GM19455 (cell line): ENCODE data around the gene KCNK4.

Experiments
- ATAC-seq: cut with Tn5 transposase; IDR thresholded peaks from one replicate; pipeline ENCODE4 v1.9.1; 2021; ENCODE audit not compliant: unreplicated experiment

KCNK4 gene

DNA sequence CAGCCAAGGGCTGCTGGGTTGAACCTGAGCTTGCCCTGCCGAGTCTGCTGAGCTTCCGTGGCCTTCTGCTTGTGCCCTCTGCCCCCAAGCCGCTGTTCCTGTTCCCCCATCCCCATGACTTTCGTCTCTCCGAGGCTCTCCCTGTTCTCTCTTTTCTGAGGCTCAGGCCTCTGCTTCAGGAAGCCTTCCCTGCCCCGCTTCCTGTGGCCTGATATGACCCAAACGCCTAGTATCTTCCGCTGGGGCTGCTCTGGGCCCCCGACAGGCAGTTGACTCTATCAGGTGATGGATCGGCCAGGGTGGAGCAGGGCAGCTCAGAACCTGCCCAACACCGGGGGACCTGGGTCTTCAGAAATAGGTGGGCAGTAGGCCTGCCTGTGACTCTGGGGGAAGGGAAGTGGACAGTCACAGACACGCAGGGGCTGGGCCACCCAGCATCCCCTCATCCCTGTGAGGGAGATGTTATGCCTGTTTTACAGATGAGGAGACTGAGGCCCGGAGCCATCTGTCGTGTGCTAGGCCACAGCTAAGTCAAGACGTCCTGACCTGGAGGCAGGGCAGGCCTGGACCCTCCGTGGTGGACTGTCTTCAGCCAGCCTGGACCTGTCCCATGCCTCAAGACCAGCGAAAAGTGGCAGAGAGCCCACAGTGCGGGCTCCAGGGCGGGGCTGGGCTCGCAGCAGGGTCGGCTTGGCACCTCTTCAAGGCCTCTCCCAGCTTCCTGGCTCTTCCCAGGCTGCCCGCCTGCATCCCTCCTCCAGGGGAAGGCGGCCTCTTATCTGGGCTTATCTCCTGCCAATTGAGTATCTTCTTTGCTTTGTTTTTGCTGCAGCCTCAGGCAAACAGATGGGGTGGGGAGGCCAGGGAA, 22.8 kb upstream of the KCNK4 start:
- ATAC-seq, result no peak

DNA sequence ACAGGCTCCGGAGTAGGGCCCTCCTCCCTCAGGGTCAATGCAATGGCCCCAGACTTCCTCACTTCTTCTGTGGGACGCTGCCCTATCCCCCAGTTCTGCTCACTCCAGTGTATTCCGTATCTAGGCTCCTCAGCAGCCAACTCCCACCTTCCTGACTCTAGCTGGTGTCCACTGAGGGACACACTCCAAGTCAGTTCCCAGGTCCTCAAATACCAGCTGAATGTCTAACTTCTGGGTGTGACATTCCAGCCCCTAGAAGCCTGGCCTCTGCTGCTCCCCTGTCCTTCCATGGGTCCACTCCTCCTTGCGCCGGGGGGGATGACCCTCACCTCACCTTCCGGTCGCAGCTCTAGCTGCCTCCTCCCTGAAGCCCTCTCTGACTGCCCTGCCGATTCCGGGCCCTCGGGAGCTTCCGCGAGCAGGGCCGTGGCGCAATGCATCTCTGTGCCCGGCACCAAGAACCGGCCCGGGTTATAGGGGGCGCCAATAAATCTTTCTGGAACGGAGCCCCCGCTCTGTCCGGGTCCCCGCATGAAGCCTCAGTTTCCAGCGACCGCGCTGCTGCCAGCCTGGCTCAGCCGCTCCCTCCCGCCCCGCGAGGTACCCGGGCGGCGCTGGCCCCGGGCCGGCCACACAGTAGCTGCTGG, 22.1 kb upstream of the KCNK4 start:
- peak; percentile 23 for ATAC-seq

DNA sequence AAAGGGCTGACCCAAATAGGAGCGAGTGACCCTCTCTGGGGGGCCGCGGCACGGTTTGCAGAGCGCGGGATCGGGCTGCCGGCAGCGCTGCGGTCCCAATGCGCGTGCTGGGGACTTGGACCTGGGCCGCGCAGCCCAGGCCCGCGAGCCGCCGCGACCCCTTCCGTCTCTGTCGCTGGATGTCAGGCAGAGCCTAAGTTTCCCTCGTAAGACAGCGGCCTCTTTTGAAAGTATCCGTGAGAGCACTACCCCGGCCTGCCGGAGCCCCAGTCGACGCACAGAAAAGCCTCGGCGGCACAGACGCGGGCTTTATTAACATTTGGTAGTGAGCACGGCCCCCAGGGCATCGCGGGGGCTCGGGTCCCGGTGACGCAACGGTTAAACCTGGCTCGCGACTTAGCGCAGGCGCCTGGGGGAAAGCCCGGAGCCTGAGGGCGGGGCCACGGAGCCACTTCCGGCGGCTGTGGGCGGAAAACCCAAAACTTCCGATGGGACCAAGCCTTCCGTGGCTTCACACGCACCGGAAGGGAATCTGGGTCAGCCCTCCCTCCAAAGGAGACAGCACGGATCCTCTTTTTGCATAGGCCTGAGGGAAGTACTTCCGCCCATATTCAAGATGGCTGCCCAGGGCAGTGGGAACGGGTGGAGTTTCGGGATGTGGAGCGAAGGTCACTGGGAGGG, 21.4 kb upstream of the KCNK4 start:
- ATAC-seq, result peak; percentile 68

DNA sequence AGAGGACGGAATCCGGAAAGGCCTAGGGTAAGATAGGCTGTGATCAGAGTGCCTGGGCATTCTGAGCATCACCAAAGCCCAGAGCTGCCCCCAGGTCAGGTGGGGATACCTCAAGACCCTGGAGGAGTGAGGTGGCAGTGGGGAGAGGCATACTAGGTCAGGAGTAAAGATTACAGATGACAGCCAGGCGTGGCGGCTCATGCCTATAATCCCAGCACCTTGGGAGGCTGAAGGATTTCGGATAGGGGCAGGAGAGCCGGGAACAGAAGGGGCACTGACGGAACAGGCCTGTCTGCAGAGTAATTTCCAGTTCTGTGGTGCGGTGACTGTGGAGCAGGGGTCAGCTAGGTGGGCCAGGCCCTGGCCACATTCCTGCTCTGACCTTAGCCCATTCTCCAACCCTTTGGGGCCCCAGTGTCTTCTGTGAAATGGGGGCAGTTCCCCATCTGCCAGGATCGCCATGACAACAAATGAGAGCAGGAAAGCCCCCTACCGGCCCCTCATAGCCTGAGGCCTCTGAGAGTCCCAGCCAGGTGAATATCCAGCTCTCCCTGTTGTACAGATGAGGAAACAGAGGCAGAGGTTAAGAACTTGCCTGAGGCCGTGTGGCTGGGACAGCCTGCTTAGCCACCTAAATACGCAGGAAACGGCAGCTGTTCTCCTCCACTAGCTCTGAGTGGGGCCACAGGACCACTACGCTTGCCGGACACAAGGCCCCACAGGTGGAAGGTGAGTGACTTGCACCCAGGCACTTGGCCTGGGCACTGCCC, 15.9 kb upstream of the KCNK4 start:
- no peak for ATAC-seq

DNA sequence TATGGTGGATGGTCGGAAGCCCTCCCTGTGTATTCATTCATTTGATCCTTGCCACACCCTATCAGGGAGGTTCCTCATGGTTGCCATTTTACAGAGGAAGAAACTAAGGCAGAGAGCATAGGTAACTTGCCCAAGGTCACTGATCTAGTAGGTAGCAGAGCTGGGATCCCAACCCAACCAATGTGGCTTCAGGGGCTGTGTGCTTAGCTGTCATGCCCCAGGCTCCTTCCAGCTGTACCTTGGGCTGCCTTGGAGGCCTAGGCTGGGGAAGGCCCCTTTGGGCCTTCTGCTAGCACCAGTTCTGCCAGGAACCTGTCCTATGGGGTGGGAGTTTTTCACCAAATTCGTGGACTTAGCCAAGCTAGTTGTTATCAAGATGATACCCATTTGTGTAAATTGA, 15.3 kb upstream of the KCNK4 start:
- ATAC-seq, result no peak

DNA sequence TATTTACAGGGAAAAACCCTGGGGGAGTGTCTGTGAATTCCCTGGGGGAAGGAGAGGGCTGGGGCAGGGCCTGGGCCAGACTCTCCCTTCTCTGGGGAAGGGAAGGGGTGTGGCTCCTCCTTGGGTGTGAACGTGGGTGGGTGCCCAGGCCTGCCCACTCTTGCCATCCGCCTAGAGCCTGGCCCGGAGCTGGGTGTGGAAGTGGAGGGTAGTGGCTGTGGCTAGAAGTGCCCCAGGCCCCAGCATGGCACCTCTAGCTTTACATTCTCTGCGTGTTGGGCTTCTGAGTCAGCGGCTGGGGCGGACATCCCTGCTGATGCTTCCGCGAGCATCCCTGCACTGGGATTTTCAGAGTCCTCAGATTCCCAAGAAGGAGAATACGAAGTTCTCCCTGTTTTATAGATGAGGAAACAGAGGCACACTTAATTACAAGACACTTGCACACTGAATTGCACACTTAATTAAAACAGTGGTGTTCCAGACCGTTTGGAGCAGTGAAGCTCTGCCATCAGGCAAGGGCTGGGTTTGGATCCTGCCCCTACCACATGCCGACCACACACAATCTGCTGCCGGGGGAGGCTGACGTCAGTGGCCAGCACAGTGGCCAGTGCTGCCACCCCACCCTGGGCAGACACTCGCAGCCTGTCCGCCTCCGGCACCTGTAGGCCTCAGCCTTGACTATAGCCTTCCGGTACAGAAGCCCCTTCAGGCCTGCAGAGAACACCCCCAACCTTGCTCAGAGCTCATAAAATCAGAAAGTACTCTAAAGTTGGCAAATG, 14.3 kb upstream of the KCNK4 start:
- no peak for ATAC-seq

DNA sequence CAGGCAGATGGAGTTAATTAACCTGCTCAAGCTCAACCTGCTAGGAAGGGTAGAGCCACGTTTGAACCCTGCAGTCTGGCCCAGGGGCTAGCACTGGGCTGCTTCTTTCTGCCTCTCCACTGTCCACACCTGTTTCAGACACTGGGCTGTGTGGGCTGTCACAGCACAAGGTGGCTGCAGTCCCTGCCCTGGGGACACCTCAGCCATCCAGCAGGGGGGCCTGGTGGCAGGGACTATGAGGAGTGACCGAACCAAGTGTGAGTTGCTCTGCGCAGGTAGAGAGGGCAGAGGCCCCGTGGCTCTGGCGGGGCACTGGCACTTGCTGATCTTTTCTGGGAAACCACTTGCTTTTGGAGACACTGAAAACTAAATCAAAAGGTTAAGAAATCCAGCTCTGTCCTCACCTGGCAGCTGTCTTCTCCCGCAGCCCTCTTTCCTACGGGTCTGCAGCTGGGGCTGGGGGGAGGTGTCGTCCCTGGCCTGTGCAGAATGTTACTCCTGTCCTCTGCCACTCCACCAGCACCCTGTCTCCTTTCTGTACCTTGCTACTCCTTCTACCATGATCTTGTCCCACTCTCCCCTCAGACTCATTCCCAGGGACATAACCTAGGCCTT, 12.4 kb upstream of the KCNK4 start:
- ATAC-seq, result no peak

DNA sequence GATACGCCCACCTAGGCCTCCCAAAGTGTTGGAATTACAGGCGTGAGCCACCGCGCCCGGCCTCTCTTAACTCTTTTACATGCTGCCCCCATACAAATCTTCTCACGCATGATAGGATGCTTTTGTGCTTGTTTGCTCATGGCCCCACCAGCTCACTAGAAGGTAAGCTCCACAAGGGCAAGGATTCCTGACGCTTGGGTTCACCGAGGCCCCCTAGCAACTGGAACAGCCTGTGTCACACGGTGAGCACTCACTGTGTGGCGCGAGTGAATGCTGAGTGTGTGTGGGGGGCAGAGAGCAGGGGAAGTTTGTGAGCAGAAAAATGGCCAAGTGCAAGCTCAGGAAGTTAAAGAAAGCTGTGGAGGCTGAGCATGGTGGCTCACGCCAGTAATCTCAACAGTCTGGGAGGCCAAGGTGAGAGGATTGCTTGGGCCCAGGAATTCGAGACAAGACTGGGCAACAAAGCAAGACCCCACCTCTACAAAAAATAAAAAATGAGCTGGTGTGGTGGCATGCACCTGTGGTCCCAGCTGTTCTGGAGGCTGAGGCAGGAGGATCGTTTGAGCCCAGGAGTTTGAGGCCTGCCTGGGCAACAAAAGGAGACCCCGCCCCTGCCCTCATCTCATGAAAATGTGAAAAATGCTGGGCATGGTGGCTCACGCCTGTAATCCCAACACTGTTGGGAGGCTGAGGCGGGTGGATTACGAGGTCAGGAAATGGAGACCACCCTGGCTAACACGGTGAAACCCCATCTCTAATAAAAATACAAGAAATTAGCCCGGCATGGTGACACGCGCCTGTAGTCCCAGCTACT, 8.9 kb upstream of the KCNK4 start:
- ATAC-seq, result no peak

DNA sequence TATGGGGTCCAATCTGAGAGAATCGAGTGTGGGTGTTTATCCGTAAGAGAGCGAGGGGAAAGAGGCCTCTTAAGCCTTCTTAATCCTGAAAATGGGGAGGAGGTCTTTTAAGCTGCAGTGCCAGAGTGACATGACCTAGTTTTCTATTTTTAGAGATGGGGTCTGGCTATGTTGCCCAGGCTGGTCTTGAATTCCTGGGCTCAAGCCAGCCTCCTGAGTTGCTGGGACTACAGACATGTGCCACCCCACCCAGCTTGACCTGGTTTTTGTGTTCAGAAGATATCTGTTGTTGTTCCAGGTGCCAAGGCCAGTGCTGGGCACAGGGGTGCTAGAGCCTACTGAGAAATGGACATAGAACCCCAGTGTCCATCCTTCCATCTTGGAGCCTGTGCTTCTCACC, 8.0 kb upstream of the KCNK4 start:
- ATAC-seq, result no peak

DNA sequence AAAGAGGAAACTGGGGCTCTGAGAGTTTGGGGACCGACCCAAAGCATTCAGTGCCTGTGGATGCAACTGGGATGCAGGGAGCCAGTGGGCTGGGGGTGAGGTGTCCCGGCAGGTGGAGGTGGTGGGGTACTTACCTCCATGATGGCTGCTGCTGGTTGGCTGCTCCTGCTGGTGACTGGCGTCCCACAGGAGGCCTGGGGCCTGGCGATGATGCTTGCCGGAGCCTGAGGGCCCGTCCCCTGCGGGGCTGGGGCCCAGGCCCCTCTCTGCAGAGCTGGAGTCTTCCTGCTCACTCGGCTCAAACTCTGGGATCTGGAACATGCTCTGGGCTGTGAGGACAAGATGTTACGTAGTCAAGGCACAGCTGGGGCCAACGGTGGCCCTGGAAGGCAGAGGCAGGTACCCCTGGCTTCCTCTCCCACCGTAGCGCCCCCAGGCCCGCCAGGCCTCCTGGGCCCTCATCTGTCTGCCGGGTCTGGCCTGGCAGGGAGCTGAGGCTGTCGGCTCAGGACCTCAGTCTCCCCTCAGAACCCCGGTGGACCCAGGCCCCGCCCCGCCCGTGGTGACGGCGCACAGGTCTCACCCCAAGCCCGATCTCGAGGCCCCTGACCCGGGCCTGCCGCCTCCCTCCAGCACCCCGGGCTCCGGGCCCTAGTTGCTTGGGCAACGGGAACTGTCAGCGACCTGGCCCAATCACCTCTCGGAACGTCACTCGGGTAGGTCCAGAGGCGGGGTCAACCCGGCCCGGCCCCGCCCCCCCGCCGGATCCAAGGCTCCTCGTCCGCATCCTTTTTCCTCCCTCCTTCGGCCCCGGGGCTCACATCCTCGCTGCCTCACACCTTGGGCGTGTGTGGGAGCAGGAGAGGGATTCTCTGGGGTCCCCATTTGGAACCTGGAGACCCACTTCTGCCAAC, 6.8 kb upstream of the KCNK4 start, which contains the start of gene BAD:
Gene BAD, minus strand, starts transcription at position 618 of the 914 bp plus-strand sequence. Its CDS starts 297 bp downstream, at position 321.
- ATAC-seq, result peak; percentile 71

DNA sequence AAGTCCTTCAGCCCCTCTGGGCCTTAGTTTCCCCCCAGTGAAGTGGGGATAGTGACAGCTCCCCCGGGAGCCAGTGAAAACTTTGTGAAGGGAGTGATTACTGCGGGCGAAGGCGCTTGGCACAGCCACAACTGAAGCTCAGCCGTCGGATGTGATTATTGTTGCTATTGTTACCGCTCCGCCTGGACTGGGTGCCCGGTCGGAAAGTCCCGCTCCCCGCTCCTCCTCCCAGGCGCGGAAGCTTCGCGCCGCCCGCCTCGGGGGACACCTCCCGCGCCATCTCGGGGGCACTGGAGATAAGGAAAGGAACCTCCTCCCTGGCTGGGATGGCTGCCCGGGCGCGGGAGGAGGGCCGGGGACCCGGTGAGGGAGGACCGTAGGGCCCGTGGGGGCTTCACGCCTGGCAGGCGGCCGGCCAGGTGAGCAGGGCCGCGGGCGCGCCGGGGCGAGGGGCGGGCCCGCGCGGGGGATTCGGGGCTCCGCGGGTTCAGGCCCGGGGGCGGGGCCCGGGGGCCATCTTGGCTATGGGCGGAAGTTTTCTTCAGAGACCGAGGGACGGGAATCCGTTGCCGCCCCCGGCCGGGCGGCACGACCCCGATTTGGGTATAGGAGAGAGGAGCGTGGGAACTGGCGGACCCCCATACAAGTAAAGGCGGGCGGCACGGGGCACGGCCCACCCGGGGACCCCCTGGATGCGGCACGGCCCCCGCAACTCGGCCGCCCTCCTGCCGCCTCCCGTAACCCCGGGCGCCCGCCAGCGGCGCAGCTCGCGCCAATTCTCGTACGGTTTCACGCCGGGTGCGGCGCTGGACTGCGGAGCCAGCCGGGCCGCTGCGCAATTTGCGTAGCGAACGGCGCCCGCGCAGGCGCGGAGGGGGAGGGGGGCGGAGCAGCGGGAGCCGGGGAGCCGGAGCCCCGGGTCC, 5.9 kb upstream of the KCNK4 start, which contains the start of gene GPR137:
Gene GPR137, plus strand, starts transcription at position 887 of the 923 bp plus-strand sequence. CDS start 677 bp downstream, outside the sequence.
- peak; percentile 61 for ATAC-seq

DNA sequence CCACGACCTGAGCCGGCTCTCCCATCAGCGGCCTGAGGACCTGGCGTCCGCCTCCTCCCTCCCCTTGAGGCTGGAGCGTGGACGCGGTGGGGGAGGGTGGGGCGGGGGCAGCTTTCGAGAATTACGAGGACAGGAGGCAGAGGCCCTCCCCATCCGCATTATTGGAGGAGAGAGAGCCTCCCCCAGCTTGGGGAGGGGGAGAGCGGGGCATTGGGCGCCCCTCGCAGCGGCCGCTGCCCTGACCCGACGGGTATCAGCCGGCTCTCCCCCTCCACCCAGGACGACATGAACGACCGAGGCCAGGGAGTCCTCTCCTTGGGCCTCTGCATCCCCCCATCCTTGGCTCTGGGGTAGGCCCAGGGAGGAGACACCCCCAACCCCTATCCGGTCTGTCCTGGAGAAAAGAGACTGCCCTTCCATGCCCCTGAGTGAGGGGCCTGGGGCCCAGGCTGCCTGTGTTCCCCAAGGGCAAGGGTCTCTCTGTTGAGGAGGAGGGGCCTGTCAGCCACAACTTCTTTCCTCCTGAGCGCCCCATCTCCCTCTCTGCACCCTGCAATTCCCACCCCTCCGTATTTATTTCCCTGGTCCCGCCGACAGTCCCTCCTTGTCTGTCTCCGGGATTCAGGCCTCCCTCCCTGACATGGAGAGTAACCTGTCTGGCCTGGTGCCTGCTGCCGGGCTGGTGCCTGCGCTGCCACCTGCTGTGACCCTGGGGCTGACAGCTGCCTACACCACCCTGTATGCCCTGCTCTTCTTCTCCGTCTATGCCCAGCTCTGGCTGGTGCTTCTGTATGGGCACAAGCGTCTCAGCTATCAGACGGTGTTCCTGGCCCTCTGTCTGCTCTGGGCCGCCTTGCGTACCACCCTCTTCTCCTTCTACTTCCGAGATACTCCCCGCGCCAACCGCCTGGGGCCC, 5.0 kb upstream of the KCNK4 start:
- ATAC-seq, result no peak

DNA sequence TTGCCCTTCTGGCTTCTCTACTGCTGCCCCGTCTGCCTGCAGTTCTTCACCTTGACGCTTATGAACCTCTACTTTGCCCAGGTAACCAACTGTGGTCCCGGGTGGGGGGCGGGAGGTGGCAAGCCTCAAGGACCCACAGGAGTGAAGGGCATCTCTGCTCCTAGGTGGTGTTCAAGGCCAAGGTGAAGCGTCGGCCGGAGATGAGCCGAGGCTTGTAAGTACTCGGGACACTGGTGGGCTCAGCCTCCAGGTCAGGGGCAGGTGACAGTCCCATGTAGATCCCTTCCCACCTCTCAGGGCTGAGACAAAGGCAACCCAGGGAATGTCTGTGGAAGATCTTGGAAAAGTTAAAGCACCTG, 4.3 kb upstream of the KCNK4 start:
- no peak for ATAC-seq

DNA sequence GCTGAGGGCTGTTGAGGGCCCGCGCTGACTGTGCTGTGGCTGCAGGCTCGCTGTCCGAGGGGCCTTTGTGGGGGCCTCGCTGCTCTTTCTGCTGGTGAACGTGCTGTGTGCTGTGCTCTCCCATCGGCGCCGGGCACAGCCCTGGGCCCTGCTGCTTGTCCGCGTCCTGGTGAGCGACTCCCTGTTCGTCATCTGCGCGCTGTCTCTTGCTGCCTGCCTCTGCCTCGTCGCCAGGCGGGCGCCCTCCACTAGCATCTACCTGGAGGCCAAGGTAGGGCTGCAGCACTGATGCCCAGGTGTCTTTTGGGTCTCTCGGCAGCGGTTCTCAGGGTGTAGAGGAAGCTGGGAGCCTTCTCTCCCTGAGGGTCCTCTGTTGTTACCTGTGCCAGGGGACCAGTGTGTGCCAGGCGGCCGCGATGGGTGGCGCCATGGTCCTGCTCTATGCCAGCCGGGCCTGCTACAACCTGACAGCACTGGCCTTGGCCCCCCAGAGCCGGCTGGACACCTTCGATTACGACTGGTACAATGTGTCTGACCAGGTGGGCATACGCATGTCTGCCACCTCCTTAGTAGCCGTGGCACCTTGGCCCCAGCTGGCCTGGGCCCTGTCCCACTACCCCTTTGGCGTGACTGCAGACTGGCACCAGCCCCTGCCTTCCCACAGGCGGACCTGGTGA, 3.3 kb upstream of the KCNK4 start:
- no peak for ATAC-seq

DNA sequence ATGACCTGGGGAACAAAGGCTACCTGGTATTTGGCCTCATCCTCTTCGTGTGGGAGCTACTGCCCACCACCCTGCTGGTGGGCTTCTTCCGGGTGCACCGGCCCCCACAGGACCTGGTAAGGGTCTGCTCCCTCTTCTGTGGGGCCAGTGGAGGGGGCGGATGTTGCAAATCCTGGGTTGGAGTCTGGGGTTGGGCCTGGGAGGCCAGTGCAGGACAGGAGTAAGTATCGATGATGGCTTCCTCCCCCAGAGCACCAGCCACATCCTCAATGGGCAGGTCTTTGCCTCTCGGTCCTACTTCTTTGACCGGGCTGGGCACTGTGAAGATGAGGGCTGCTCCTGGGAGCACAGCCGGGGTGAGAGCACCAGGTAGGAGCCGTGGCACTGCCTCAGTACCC, 2.8 kb upstream of the KCNK4 start:
- ATAC-seq, result no peak
